Measurements from ENCODE around the gene MGP. TPM values are rescaled to one million over a fixed set of nuclear protein-coding genes. Genes with fewer than 3 reads are reported as not detected.

Gene MGP
- total and polyA plus RNA-seq, 2 of the 13 experiments (the other 11 are each of a cell fraction or from before 2014, with no cell fraction given): not detected

- Histone ChIP-seq H3K36me3 (replicated peaks in 1 of 2; ENCODE audit: control insufficient read depth in 1 of 2, insufficient read depth in 2 of 2, low read length in 2 of 2) (no peaks in the 10 kb centered on the region), H3K79me2 (ENCODE audit: insufficient read depth, low read length) (no peaks in the 10 kb centered on the region), H3K27ac (ENCODE audit: extremely low read length, insufficient read depth, low read length) (no peak overlapping the region), H2AFZ (ENCODE audit: low read length) (no peak overlapping the region), H3K4me3 (replicated peaks in 1 of 3; ENCODE audit: insufficient read depth in 1 of 3, low read depth in 2 of 3, low read length in 3 of 3) (no peak overlapping the region), H3K4me2 (ENCODE audit: low read depth, low read length) (no peak overlapping the region), H3K27me3 (ENCODE audit: control insufficient read depth in 1 of 2, insufficient read depth in 2 of 2, low read length in 2 of 2) (no peaks in the 10 kb centered on the region), H3K9ac (ENCODE audit: insufficient read depth, low read depth, low read length) (no peak overlapping the region), H3K4me1 (ENCODE audit: insufficient read depth, low read length) (no peaks in the 10 kb centered on the region), H4K20me1 (ENCODE audit: insufficient read depth, low read length) (no peaks in the 10 kb centered on the region), H3K9me3 (ENCODE audit: low read length) (no peaks in the 10 kb centered on the region)
- in situ Hi-C loops (cut with HindIII; ENCODE audit: extremely low pct_ligation_motif_present, low pct_unique_long_range_greater_than_20kb): no loop called here
- CTCF ChIA-PET (ENCODE audit: low intra/inter-chr PET ratio, low total read pairs): no interaction called here
- DNase-seq (ENCODE audit: low spot score): no peak
- intact Hi-C loops (cut with micrococcal nuclease; ENCODE audit: unreplicated experiment): no loop called here
- BruUV-seq (replicated peaks): no TSS peak
- WGBS (ENCODE audit: low lambda C conversion rate): 64% methylated on average over 1 of the region's 2 CpGs
- ATAC-seq: no peak
- TF ChIP-seq PAX8 (CRISPR knock-in tag; IDR thresholded peaks at IDR 0.05; ENCODE audit: borderline replicate concordance): no peak
- TF ChIP-seq ARNT2 (CRISPR knock-in tag; IDR thresholded peaks at IDR 0.05; ENCODE audit: low read depth): no peak
- no peak for TF ChIP-seq PLRG1 (conservative IDR thresholded peaks at IDR 0.05)
- no peak for TF ChIP-seq MLX (CRISPR knock-in tag; IDR thresholded peaks at IDR 0.05)
- TF ChIP-seq PRPF4 (IDR thresholded peaks at IDR 0.05; ENCODE audit: low read depth, low read length, poor library complexity, severe bottlenecking): no peak
- no peak for FAIRE-seq
- POLR2A ChIA-PET: no interaction called here
Observed at GRCh38 chr12:14911131-14911530, 25.5 kb upstream of the MGP start.

- 9% methylated on average over 5 of the region's 5 CpGs for WGBS (ENCODE audit: low lambda C conversion rate)
- Histone ChIP-seq H2AFZ (ENCODE audit: low read length) (no peak overlapping the region), H4K20me1 (ENCODE audit: insufficient read depth, low read length) (no peaks in the 10 kb centered on the region), H3K9ac (ENCODE audit: insufficient read depth, low read depth, low read length) (no peak overlapping the region), H3K4me1 (ENCODE audit: insufficient read depth, low read length) (no peaks in the 10 kb centered on the region), H3K9me3 (ENCODE audit: low read length) (no peaks in the 10 kb centered on the region), H3K4me2 (ENCODE audit: low read depth, low read length) (no peak overlapping the region), H3K36me3 (replicated peaks in 1 of 2; ENCODE audit: control insufficient read depth in 1 of 2, insufficient read depth in 2 of 2, low read length in 2 of 2) (no peaks in the 10 kb centered on the region), H3K27me3 (ENCODE audit: control insufficient read depth in 1 of 2, insufficient read depth in 2 of 2, low read length in 2 of 2) (no peaks in the 10 kb centered on the region), H3K4me3 (replicated peaks in 1 of 3; ENCODE audit: insufficient read depth in 1 of 3, low read depth in 2 of 3, low read length in 3 of 3) (no peak overlapping the region), H3K27ac (ENCODE audit: extremely low read length, insufficient read depth, low read length) (no peak overlapping the region), H3K79me2 (ENCODE audit: insufficient read depth, low read length) (no peaks in the 10 kb centered on the region)
- ChIA-PET POLR2A (no interaction called here), CTCF (ENCODE audit: low intra/inter-chr PET ratio, low total read pairs) (no interaction called here)
- in situ Hi-C loops (cut with HindIII; ENCODE audit: extremely low pct_ligation_motif_present, low pct_unique_long_range_greater_than_20kb) (no loop called here), intact Hi-C loops (cut with micrococcal nuclease; ENCODE audit: unreplicated experiment) (no loop called here)
- FAIRE-seq (no peak), ATAC-seq (no peak), DNase-seq (ENCODE audit: low spot score) (no peak)
- TF ChIP-seq DMAP1 (CRISPR knock-in tag; IDR thresholded peaks at IDR 0.05): no peak
- TF ChIP-seq CAMTA2 (CRISPR knock-in tag; IDR thresholded peaks at IDR 0.05; ENCODE audit: borderline replicate concordance): no peak
- no peak for TF ChIP-seq ZNF629 (CRISPR knock-in tag; conservative IDR thresholded peaks at IDR 0.05)
- TF ChIP-seq ZNF678 (CRISPR knock-in tag; IDR thresholded peaks at IDR 0.05): no peak
- TF ChIP-seq ARNT2 (CRISPR knock-in tag; IDR thresholded peaks at IDR 0.05; ENCODE audit: low read depth): no peak
- TF ChIP-seq LBX2 (CRISPR knock-in tag; IDR thresholded peaks at IDR 0.05; ENCODE audit: borderline replicate concordance): no peak
- no peak for TF ChIP-seq ZNF253 (CRISPR knock-in tag; IDR thresholded peaks at IDR 0.05; ENCODE audit: borderline replicate concordance)
- TF ChIP-seq SIN3B (IDR thresholded peaks at IDR 0.05; ENCODE audit: low read length): no peak
- no TSS peak for BruUV-seq (replicated peaks)
Observed at GRCh38 chr12:14910090-14910915, 24.6 kb upstream of the MGP start.
